ENCODE measurements around the gene GLIS2. TPM values are rescaled to one million over a fixed set of nuclear protein-coding genes. Genes with fewer than 3 reads are reported as not detected.

GLIS2 gene
- 16.5 TPM for total RNA-seq (ENCODE audit: unreplicated experiment)
- long read RNA-seq = 0 reads

GRCh38 chr16:4315186-4316107, at the start of gene GLIS2:
TSS of gene GLIS2 (plus strand) at chr16:4316067. CDS start at chr16:4332281, 16,214 bp downstream.
- TF ChIP-seq CTCF (IDR thresholded peaks at IDR 0.05; ENCODE audit: partially characterized antibody, unreplicated experiment) = no peak
- peak; percentile 87 for DNase-seq
- peaks cover 11% of the 10 kb centered on the region for H3K9me3 Mint-ChIP-seq (ENCODE audit: unreplicated experiment)
- peaks cover 11% of the 10 kb centered on the region for H3K27me3 Mint-ChIP-seq (ENCODE audit: unreplicated experiment)
- peak within 1 kb of the TSS; percentile 92 for H3K27ac Mint-ChIP-seq (ENCODE audit: unreplicated experiment)
- peaks cover 8% of the 10 kb centered on the region for H3K4me1 Mint-ChIP-seq (ENCODE audit: low read depth, unreplicated experiment)
- H3K36me3 Mint-ChIP-seq (ENCODE audit: unreplicated experiment) = no peaks in the 10 kb centered on the region
- H3K4me3 Mint-ChIP-seq (ENCODE audit: unreplicated experiment) = peak within 1 kb of the TSS; percentile 89

GRCh38 chr16:4266372-4266771, 49.5 kb upstream of the GLIS2 start:
- no peak for TF ChIP-seq CTCF (IDR thresholded peaks at IDR 0.05; ENCODE audit: partially characterized antibody, unreplicated experiment)
- H3K27ac Mint-ChIP-seq (ENCODE audit: unreplicated experiment) = no peak overlapping the region
- no peak overlapping the region for H3K4me3 Mint-ChIP-seq (ENCODE audit: unreplicated experiment)
- DNase-seq = no peak
- H3K36me3 Mint-ChIP-seq (ENCODE audit: unreplicated experiment) = no peaks in the 10 kb centered on the region
- peaks cover 2% of the 10 kb centered on the region for H3K9me3 Mint-ChIP-seq (ENCODE audit: unreplicated experiment)
- H3K4me1 Mint-ChIP-seq (ENCODE audit: low read depth, unreplicated experiment) = peaks cover 3% of the 10 kb centered on the region
- peaks cover 4% of the 10 kb centered on the region for H3K27me3 Mint-ChIP-seq (ENCODE audit: unreplicated experiment)

GRCh38 chr16:4270091-4270490, 45.8 kb upstream of the GLIS2 start:
- H3K4me3 Mint-ChIP-seq (ENCODE audit: unreplicated experiment) = no peak overlapping the region
- H3K27me3 Mint-ChIP-seq (ENCODE audit: unreplicated experiment) = peaks cover 14% of the 10 kb centered on the region
- no peak for TF ChIP-seq CTCF (IDR thresholded peaks at IDR 0.05; ENCODE audit: partially characterized antibody, unreplicated experiment)
- H3K36me3 Mint-ChIP-seq (ENCODE audit: unreplicated experiment) = no peaks in the 10 kb centered on the region
- DNase-seq = no peak
- no peak overlapping the region for H3K27ac Mint-ChIP-seq (ENCODE audit: unreplicated experiment)
- peaks cover 2% of the 10 kb centered on the region for H3K4me1 Mint-ChIP-seq (ENCODE audit: low read depth, unreplicated experiment)
- peaks cover 9% of the 10 kb centered on the region for H3K9me3 Mint-ChIP-seq (ENCODE audit: unreplicated experiment)

- Mint-ChIP-seq H3K4me1 (ENCODE audit: low read depth, unreplicated experiment) (peaks cover 2% of the 10 kb centered on the region), H3K4me3 (ENCODE audit: unreplicated experiment) (peak overlapping the region; percentile 76), H3K36me3 (ENCODE audit: unreplicated experiment) (no peaks in the 10 kb centered on the region), H3K9me3 (ENCODE audit: unreplicated experiment) (peaks cover 9% of the 10 kb centered on the region), H3K27me3 (ENCODE audit: unreplicated experiment) (peaks cover 17% of the 10 kb centered on the region), H3K27ac (ENCODE audit: unreplicated experiment) (no peak overlapping the region)
- DNase-seq = no peak
- no peak for TF ChIP-seq CTCF (IDR thresholded peaks at IDR 0.05; ENCODE audit: partially characterized antibody, unreplicated experiment)
Measured at GRCh38 chr16:4270595-4270994, 45.3 kb upstream of the GLIS2 start.
